H1 (cell line): Measurements from ENCODE around the gene SGK2. TPM values are rescaled to one million over a fixed set of nuclear protein-coding genes. Genes with fewer than 3 reads are reported as not detected.

Source experiments
- CTCF ChIA-PET: fragments of 300-600 bp; sonication (Branson Sonifier 250); formaldehyde crosslinking; loops from one replicate; lab custom pipeline; 2021; ENCODE audit not compliant: partially characterized antibody; lab: Charles Lee
- POLR2A ChIA-PET: fragments of 300-600 bp; sonication (Branson Sonifier 250); formaldehyde crosslinking; loops from one replicate; lab custom pipeline; 2021; ENCODE audit warnings: inconsistent platforms; ENCODE audit not compliant: partially characterized antibody; lab: Charles Lee
- DNase-seq, 2 experiments: peaks; one replicate each; pipeline versions ENCODE4 v3.0.0 to v3.0.0-alpha.2; 2010 to 2022; ENCODE audit warnings: low spot score in 2 of 2, low read depth in 1 of 2, mixed read lengths in 1 of 2
- FAIRE-seq: peaks from 2 replicates; lab custom pipeline; 2011; peaks lifted over from hg19 to GRCh38; lab: Jason Lieb, UNC
- H2AFZ ChIP-seq: 2 replicates; pipeline ENCODE4 v1.8.1; 2012; ENCODE audit warnings: low read length, inconsistent platforms
- H2AK5ac ChIP-seq: 2 replicates; pipeline ENCODE4 v1.6.1; 2013; ENCODE audit warnings: low read depth, low read length
- H2BK120ac ChIP-seq: replicated peaks from 2 replicates; pipeline ENCODE3; 2013; ENCODE audit warnings: low read depth, low read length, inconsistent platforms
- H2BK12ac ChIP-seq: 2 replicates; pipeline ENCODE4 v1.6.1; 2013; ENCODE audit warnings: low read depth, low read length
- H2BK15ac ChIP-seq: 2 replicates; pipeline ENCODE4 v1.6.1; 2013; ENCODE audit warnings: low read length
- H2BK20ac ChIP-seq: 2 replicates; pipeline ENCODE4 v1.6.1; 2013; ENCODE audit warnings: low read length
- H2BK5ac ChIP-seq: 2 replicates; pipeline ENCODE4 v1.6.1; 2013; ENCODE audit warnings: low read depth, low read length
- H3K14ac ChIP-seq: 2 replicates; pipeline ENCODE4 v1.6.1; 2013; ENCODE audit warnings: inconsistent platforms; ENCODE audit not compliant: insufficient read length
- H3K18ac ChIP-seq: 2 replicates; pipeline ENCODE4 v1.6.1; 2013; ENCODE audit warnings: low read length; ENCODE audit errors: extremely low read depth
- H3K23ac ChIP-seq: 2 replicates; pipeline ENCODE4 v1.6.1; 2013; ENCODE audit warnings: inconsistent platforms; ENCODE audit not compliant: insufficient read length
- H3K23me2 ChIP-seq: 2 replicates; pipeline ENCODE4 v1.6.1; 2013; ENCODE audit warnings: low read depth, low read length
- H3K27ac ChIP-seq: 2 replicates; pipeline ENCODE4 v1.6.1; 2011; ENCODE audit warnings: low read depth, low read length, inconsistent platforms
- H3K27me3 ChIP-seq, 4 experiments: replicated peaks in 1 of 4; 1 replicate in 1 of 4; 2 replicates in 3 of 4; pipeline versions ENCODE4 v1.6.1 to v1.8.1; 2011 to 2013; ENCODE audit warnings: low read length in 3 of 4, mild to moderate bottlenecking in 3 of 4, inconsistent platforms in 2 of 4, mixed read lengths in 2 of 4, moderate library complexity in 1 of 4; ENCODE audit not compliant: control insufficient read depth in 3 of 4, insufficient read depth in 3 of 4; ENCODE audit errors: extremely low read depth in 1 of 4
- H3K36me3 ChIP-seq, 4 experiments: 2 replicates each; pipeline versions ENCODE4 v1.6.1 to v1.8.1; 2011 to 2013; ENCODE audit warnings: mild to moderate bottlenecking in 4 of 4, low read length in 3 of 4, moderate library complexity in 2 of 4, control low read depth in 1 of 4, inconsistent platforms in 1 of 4; ENCODE audit not compliant: insufficient read depth in 4 of 4, control insufficient read depth in 2 of 4
- H3K4ac ChIP-seq: replicated peaks from 2 replicates; pipeline ENCODE3; 2013; ENCODE audit warnings: low read length, low read depth, mixed read lengths, inconsistent platforms; ENCODE audit not compliant: insufficient read length
- H3K4me1 ChIP-seq, 4 experiments: replicated peaks in 1 of 4; 1 replicate in 1 of 4; 2 replicates in 3 of 4; pipeline versions ENCODE4 v1.6.1 to v1.8.1; 2011 to 2013; ENCODE audit warnings: low read length in 3 of 4, inconsistent platforms in 2 of 4, mixed read lengths in 1 of 4; ENCODE audit not compliant: insufficient read depth in 4 of 4, control insufficient read depth in 3 of 4
- H3K4me2 ChIP-seq, 2 experiments: 2 replicates each; pipeline versions ENCODE4 v1.6.1 to v1.8.1; 2011 to 2013; ENCODE audit warnings: low read depth in 2 of 2, low read length in 2 of 2, control low read depth in 1 of 2, inconsistent platforms in 1 of 2, mild to moderate bottlenecking in 1 of 2; ENCODE audit not compliant: insufficient read depth in 1 of 2
- H3K4me3 ChIP-seq, 4 experiments: fragments of 200-600, 300-600 bp in 1 of 4; sonication (generic), shearing (Covaris generic), sonication (Bioruptor Twin) in 1 of 4; 2 replicates each; pipeline versions ENCODE4 v1.5.1 to v1.8.1; 2011 to 2016; ENCODE audit warnings: low read length in 4 of 4, low read depth in 3 of 4, control low read depth in 2 of 4, inconsistent platforms in 2 of 4, mild to moderate bottlenecking in 2 of 4, mixed read lengths in 1 of 4, moderate library complexity in 1 of 4; ENCODE audit not compliant: insufficient read depth in 2 of 4; ENCODE audit errors: extremely low read depth in 1 of 4
- H3K56ac ChIP-seq: replicated peaks from 2 replicates; pipeline ENCODE3; 2013; ENCODE audit warnings: low read depth, mild to moderate bottlenecking, mixed read lengths, low read length, inconsistent platforms; ENCODE audit not compliant: insufficient read length
- H3K79me1 ChIP-seq: 2 replicates; pipeline ENCODE4 v1.6.1; 2013; ENCODE audit warnings: low read depth, low read length, control low read depth
- H3K79me2 ChIP-seq, 2 experiments: 2 replicates each; pipeline versions ENCODE4 v1.6.1 to v1.8.1; 2012 to 2013; ENCODE audit warnings: low read length in 2 of 2, mild to moderate bottlenecking in 2 of 2, inconsistent platforms in 1 of 2; ENCODE audit not compliant: insufficient read depth in 2 of 2, control insufficient read depth in 1 of 2
- H3K9ac ChIP-seq, 4 experiments: replicated peaks in 1 of 4; 1 replicate in 1 of 4; 2 replicates in 3 of 4; pipeline versions ENCODE4 v1.6.1 to v1.8.1; 2011 to 2013; ENCODE audit warnings: low read depth in 3 of 4, low read length in 3 of 4, control low read depth in 2 of 4, mild to moderate bottlenecking in 2 of 4, moderate library complexity in 2 of 4, inconsistent platforms in 1 of 4; ENCODE audit errors: extremely low read depth in 1 of 4
- H3K9me3 ChIP-seq, 2 experiments: 2 replicates each; pipeline versions ENCODE4 v1.6.1 to v1.8.1; 2012 to 2013; ENCODE audit warnings: mild to moderate bottlenecking in 2 of 2, moderate library complexity in 2 of 2, control low read depth in 1 of 2, inconsistent platforms in 1 of 2, low read depth in 1 of 2, low read length in 1 of 2, mixed read lengths in 1 of 2; ENCODE audit not compliant: insufficient read depth in 2 of 2
- H4K20me1 ChIP-seq, 2 experiments: replicated peaks in 1 of 2; 2 replicates each; pipeline versions ENCODE3 to v1.8.1; 2011 to 2013; ENCODE audit warnings: inconsistent platforms in 2 of 2, low read length in 2 of 2, mild to moderate bottlenecking in 1 of 2; ENCODE audit not compliant: insufficient read depth in 2 of 2, control insufficient read depth in 1 of 2
- H4K5ac ChIP-seq: 2 replicates; pipeline ENCODE4 v1.6.1; 2013; ENCODE audit warnings: low read length, low read depth, mixed read lengths, inconsistent platforms; ENCODE audit not compliant: insufficient read length
- H4K8ac ChIP-seq: 2 replicates; pipeline ENCODE4 v1.8.0; 2013; ENCODE audit warnings: mild to moderate bottlenecking, moderate library complexity, low read length, inconsistent platforms; ENCODE audit not compliant: insufficient read depth; ENCODE audit errors: extremely low read depth
- H4K91ac ChIP-seq: replicated peaks from 2 replicates; pipeline ENCODE3; 2013; ENCODE audit warnings: low read length, mixed read lengths, inconsistent platforms; ENCODE audit not compliant: insufficient read length
- PHF8 ChIP-seq: fragments of 200-600 bp; sonication (generic); conservative IDR thresholded peaks from 2 replicates; pipeline ENCODE4 v1.7.1; 2012; ENCODE audit warnings: low read depth, mild to moderate bottlenecking, inconsistent platforms, low read length, moderate library complexity
- RNF2 ChIP-seq: fragments of 200-900, 300-1000 bp; sonication (generic); IDR thresholded peaks from 2 replicates; pipeline ENCODE4 v1.7.1; 2016; ENCODE audit warnings: borderline replicate concordance, low read depth, mild to moderate bottlenecking, antibody characterized with exemption, low read length; ENCODE audit not compliant: poor library complexity, severe bottlenecking; ENCODE audit errors: missing control alignments
- WGBS, 2 experiments: shearing (Covaris generic) in 1 of 2; methylation state at CpG; one replicate each; pipeline versions ENCODE4 v1.1.6 to v1.1.7; 2013 to 2015; ENCODE audit warnings: low lambda C conversion rate in 2 of 2, mixed read lengths in 2 of 2, inconsistent platforms in 1 of 2, low coverage in 1 of 2, missing lambda C conversion rate in 1 of 2; ENCODE audit not compliant: insufficient replicate concordance in 2 of 2, insufficient coverage in 1 of 2, insufficient read length in 1 of 2; ENCODE audit errors: extremely low coverage in 1 of 2, missing lambda C conversion rate in 1 of 2; 5-methylcytosine and 5-hydroxymethylcytosine counted together
- polyA plus RNA-seq, 7 experiments: library from polyadenylated mRNA; depleted of rRNA in 3 of 7; stranded (reverse) in 5 of 7; unstranded in 2 of 7; fragments of >200 nt in 5 of 7; fragments of 200-250 nt in 2 of 7; gene quantifications; 1 replicate in 5 of 7; 2 replicates in 1 of 7; 4 replicates in 1 of 7; pipeline versions ENCODE4 v1.2.1 to v1.2.3, GENCODE V29; 2011 to 2013; ENCODE audit warnings: missing spikeins in 2 of 7, mixed read lengths in 2 of 7
- total RNA-seq: library from RNA; stranded (reverse); fragmentation: NEBNext Ultra II Directional; extraction: Animal tissue kit (Norgen Biotek cat#: 25700); gene quantifications from 2 replicates; pipeline ENCODE4 v1.2.1, GENCODE V29; 2021

Gene SGK2
- total and polyA plus RNA-seq, 2 of the 8 experiments (the other 6 are each of a cell fraction or from before 2014, with no cell fraction given) = 0.21 TPM; not detected in 1

- Histone ChIP-seq H3K4me3 (no peak overlapping the region), H4K91ac (no peak overlapping the region), H2AK5ac (no peak overlapping the region), H2AFZ (no peak overlapping the region), H3K79me1 (no peaks in the 10 kb centered on the region), H3K9me3 (peaks cover 0 to 7% of the 10 kb centered on the region in 2 experiments; a peak in 1 of 4 replicates), H4K20me1 (no peaks in the 10 kb centered on the region), H4K8ac (no peak overlapping the region), H3K4me1 (no peaks in the 10 kb centered on the region), H4K5ac (no peak overlapping the region), H3K23me2 (no peaks in the 10 kb centered on the region), H3K27ac (no peak overlapping the region), H3K4ac (no peak overlapping the region), H3K4me2 (no peak overlapping the region), H3K14ac (no peak overlapping the region), H3K27me3 (no peaks in the 10 kb centered on the region), H3K18ac (no peak overlapping the region), H3K9ac (no peak overlapping the region), H2BK15ac (no peak overlapping the region), H3K36me3 (peaks cover 3 to 36% (median 18%) of the 10 kb centered on the region in 4 experiments; a peak in 7 of 8 replicates), H2BK120ac (no peak overlapping the region), H2BK20ac (no peak overlapping the region), H3K23ac (no peak overlapping the region), H2BK12ac (no peak overlapping the region), H3K79me2 (no peaks in the 10 kb centered on the region), H3K56ac (no peak overlapping the region), H2BK5ac (no peak overlapping the region)
- DNase-seq = no peak
- no peak for FAIRE-seq
- ChIA-PET POLR2A (interaction anchor here (1.6 kb wide), 1 partner anchor 12 kb away, joined by 3 read pairs; the partner anchor contains the start of gene IFT52), CTCF (no interaction called here)
- 94% methylated on average over 1 of the region's 1 CpG; no CpG with 5 or more reads in 1 of the 2 experiments for WGBS, 2 experiments
- TF ChIP-seq RNF2 = no peak
- no peak for TF ChIP-seq PHF8
These were observed 44.3 kb downstream of the SGK2 start for GRCh38 chr20:43603124-43603523.
